ENCODE measurements around the gene CELF5. TPM values are rescaled to one million over a fixed set of nuclear protein-coding genes. Genes with fewer than 3 reads are reported as not detected.

Gene CELF5
- total RNA-seq, 1 donor from 2014 or later: not detected

DNA sequence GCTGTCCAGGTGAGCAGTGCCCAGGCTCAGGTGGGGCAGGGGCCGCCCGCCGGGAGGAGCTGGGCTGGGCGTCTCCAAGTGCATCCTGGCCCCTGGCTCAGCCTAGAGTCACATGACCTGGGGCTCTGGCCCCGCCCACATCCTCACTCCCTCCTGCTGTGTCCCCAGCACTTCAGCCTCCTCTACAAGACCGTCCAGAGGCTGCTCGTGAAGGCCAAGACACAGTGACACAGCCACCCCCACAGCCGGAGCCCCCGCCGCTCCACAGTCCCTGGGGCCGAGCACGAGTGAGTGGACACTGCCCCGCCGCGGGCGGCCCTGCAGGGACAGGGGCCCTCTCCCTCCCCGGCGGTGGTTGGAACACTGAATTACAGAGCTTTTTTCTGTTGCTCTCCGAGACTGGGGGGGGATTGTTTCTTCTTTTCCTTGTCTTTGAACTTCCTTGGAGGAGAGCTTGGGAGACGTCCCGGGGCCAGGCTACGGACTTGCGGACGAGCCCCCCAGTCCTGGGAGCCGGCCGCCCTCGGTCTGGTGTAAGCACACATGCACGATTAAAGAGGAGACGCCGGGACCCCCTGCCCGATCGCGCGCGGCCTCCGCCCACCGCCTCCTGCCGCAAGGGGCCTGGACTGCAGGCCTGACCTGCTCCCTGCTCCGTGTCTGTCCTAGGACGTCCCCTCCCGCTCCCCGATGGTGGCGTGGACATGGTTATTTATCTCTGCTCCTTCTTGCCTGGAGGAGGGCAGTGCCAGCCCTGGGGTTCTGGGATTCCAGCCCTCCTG lies 16.8 kb upstream of the CELF5 start:
- Histone ChIP-seq H3K9me3 (no peaks in the 10 kb centered on the region), H3K4me3 (no peak overlapping the region), H3K36me3 (peaks cover 51% of the 10 kb centered on the region), H3K4me1 (no peaks in the 10 kb centered on the region), H3K27me3 (ENCODE audit: low read depth) (no peaks in the 10 kb centered on the region), H3K27ac (no peak overlapping the region)
- DNase-seq (no peak), ATAC-seq (peak in 1 of 2 donors; percentile 2)
- TF ChIP-seq, protein P1, sequence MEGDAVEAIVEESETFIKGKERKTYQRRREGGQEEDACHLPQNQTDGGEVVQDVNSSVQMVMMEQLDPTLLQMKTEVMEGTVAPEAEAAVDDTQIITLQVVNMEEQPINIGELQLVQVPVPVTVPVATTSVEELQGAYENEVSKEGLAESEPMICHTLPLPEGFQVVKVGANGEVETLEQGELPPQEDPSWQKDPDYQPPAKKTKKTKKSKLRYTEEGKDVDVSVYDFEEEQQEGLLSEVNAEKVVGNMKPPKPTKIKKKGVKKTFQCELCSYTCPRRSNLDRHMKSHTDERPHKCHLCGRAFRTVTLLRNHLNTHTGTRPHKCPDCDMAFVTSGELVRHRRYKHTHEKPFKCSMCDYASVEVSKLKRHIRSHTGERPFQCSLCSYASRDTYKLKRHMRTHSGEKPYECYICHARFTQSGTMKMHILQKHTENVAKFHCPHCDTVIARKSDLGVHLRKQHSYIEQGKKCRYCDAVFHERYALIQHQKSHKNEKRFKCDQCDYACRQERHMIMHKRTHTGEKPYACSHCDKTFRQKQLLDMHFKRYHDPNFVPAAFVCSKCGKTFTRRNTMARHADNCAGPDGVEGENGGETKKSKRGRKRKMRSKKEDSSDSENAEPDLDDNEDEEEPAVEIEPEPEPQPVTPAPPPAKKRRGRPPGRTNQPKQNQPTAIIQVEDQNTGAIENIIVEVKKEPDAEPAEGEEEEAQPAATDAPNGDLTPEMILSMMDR (IDR thresholded peaks at IDR 0.05): no peak
- intact Hi-C loops (cut with DNase I): no loop called here

DNA sequence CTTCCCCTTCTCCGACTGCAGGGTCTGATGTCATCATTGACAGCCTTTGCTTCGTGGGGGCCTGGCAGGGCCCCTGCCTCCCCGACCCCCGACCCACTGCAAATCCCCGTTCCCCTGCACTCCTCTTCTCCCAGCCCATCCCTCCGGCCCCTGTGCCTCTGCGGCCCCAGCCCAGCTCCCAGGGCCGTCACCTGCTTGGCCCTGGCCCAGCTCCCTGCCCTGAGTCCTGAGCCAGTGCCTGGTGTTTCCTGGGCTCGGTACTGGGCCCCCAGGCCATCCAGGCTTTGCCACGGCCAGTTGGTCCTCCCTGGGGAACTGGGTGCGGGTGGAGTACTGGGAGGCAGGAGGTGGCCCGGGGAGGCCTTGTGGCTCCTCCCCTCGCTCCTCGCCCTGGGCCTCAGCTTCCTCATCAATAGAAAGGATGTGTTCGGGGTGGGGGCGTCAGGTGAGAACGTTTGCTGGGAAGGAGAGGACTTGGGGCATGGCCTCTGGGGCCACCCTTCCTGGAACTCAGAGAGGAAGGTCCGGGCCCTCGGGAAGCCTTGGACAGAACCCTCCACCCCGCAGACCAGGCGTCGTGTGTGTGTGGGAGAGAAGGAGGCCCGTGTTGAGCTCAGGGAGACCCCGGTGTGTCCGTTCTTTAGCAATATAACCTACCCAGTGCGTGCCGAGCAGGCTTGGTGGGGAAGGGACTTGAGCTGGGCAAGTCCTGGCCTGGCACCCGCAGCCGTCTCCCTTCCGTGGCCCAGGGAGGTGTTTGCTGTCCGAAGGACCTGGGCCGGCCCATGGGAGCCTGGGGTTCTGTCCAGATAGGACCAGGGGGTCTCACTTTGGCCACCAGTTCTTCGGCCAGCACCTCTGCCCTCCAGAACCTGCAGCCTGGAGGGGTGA lies 15.9 kb upstream of the CELF5 start:
- intact Hi-C loops (cut with DNase I): no loop called here
- TF ChIP-seq, protein P1 (IDR thresholded peaks at IDR 0.05): no peak
- H3K4me1 ChIP-seq: no peaks in the 10 kb centered on the region
- ATAC-seq (no peak), DNase-seq (no peak)
- no peak overlapping the region for H3K27ac ChIP-seq
- H3K36me3 ChIP-seq: peaks cover 50% of the 10 kb centered on the region
- no peaks in the 10 kb centered on the region for H3K27me3 ChIP-seq (ENCODE audit: low read depth)
- H3K9me3 ChIP-seq: no peaks in the 10 kb centered on the region
- H3K4me3 ChIP-seq: no peak overlapping the region

DNA sequence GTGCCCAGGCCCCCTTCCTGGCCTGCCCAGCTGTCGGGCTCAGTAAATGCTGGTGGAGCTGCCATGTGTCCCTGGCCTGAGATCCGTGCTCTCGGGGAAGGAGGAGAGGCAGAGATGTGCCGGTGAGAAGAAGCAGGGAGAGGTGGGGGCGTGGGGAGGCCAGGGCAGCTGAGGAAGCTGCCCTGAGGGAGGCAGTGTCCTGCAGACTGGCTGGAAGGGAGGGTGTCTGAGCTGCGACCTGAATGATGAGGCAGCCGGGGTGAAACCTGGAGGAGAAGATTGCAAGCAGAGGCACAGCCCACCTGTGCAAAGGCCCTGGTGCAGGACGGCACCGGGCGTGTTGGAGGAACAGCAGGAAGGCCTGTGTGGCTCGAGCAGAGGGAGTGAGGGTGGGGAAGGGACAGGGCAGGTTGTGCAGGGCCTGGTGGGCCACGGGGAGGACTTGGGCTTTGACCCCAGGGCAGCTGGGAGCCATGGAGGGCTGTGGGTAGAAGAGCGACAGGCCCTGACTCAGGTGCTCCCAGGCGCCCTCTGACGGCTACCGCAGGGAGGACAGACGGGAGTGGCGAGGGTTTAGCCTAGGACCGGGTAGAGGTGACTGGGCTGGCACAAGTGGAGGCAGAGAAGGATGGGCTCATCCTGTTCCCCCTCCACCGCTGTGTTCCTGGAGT lies 14.0 kb upstream of the CELF5 start:
- no peak overlapping the region for H3K27ac ChIP-seq
- TF ChIP-seq, protein P1 (IDR thresholded peaks at IDR 0.05): peak; percentile 73
- no peaks in the 10 kb centered on the region for H3K4me1 ChIP-seq
- H3K36me3 ChIP-seq: peaks cover 32% of the 10 kb centered on the region
- H3K4me3 ChIP-seq: no peak overlapping the region
- ATAC-seq (peak; percentile 79 to 84), DNase-seq (peak; percentile 77)
- intact Hi-C loops (cut with DNase I): no loop called here
- H3K27me3 ChIP-seq (ENCODE audit: low read depth): no peaks in the 10 kb centered on the region
- no peaks in the 10 kb centered on the region for H3K9me3 ChIP-seq

DNA sequence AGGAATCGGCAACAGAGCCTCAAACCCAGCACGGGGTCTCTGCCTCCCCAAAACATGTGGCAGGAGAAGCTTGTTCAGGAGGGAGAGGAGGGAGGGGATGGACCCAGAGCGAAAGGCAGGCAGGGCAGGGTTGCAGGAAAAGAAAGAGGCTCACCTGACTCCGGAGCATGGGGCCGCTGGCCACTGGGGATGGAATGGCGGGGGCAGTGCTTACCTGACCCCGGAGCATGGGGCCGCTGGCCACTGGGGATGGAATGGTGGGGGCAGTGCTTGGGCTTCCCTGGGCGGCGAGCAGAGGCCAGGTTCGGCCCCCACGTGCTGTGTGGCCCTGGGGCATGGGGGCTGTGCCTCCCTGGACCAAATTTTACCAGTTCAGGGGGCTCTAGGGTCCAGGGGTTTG lies 13.3 kb upstream of the CELF5 start:
- intact Hi-C loops (cut with DNase I): no loop called here
- Histone ChIP-seq H3K9me3 (no peaks in the 10 kb centered on the region), H3K4me1 (no peaks in the 10 kb centered on the region), H3K4me3 (no peak overlapping the region), H3K27me3 (ENCODE audit: low read depth) (no peaks in the 10 kb centered on the region), H3K36me3 (peaks cover 25% of the 10 kb centered on the region), H3K27ac (no peak overlapping the region)
- ATAC-seq: peak in 1 of 2 donors; percentile 6
- DNase-seq: no peak
- TF ChIP-seq, protein P1 (IDR thresholded peaks at IDR 0.05): no peak

DNA sequence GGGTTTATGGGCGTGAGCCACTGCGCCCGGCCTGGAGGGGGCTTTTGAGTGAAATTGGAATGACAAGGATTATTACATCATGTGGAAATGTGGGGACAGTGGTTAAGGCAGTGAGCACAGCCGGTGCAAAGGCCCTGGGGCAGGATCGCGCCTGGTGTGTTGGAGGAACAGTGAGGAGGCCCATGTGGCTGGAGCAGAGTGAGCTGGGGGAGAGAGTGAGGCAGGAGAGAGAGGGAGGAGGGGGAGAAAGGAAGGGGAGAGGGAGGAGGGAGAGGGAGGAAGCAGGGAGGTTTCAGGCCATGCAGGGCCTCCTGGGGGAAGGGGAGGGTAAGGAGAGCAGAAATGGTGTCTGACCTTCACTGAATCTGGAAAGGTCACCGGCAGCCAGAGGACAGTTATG lies 11.3 kb upstream of the CELF5 start:
- DNase-seq: no peak
- TF ChIP-seq, protein P1 (IDR thresholded peaks at IDR 0.05): no peak
- no peak for ATAC-seq
- H3K9me3 ChIP-seq: no peaks in the 10 kb centered on the region
- H3K4me1 ChIP-seq: no peaks in the 10 kb centered on the region
- H3K27me3 ChIP-seq (ENCODE audit: low read depth): no peaks in the 10 kb centered on the region
- H3K27ac ChIP-seq: no peak overlapping the region
- intact Hi-C loops (cut with DNase I): no loop called here
- peaks cover 5% of the 10 kb centered on the region for H3K36me3 ChIP-seq
- H3K4me3 ChIP-seq: no peak overlapping the region
